GM15510 (cell line): ENCODE measurements around the gene RNF180.

Experiments
- POLR2A ChIP-seq: IDR thresholded peaks from 3 replicates; pipeline ENCODE4 v1.6.1; 2011; ENCODE audit warnings: borderline replicate concordance; ENCODE audit not compliant: insufficient read length; ENCODE audit errors: extremely low read depth

The RNF180 gene

DNA sequence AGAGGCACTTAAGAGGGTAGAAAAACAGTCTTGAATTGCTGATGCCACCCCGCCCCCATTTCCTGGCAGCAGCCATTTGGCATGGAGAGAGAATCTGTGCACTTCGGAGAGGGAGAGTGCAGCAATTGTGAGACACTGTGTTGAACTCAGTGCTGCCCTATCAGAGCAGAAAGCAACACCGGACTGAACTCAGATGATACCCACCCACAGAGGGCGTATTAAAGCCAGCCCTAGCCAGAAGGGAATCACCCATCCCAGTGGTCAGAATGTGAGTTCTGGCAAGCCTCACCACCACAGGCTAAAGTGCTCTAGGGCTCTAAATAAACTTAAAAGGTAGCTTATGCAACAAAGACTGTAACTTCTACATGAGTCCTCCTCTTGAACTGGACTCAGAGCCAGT lies 251.7 kb downstream of the RNF180 start:
- TF ChIP-seq POLR2A = no peak

DNA sequence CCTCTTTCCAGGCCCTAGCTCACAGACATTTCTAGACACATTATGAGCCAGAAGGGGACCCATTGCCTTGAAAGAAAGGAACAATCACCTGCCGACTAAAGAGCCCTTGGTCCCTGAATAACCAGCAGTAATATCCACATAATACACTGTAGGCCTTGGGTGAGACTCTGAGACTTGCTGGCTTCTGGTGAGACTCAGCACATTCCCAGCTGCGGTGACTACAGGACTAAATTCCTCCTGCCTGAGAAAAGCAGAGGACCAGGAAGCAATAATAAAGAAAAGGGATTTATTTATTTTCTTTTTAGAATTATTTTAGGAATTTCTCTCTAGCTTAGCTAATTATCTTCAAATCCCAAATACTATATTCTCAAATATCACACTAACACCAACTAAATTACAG lies 252.4 kb downstream of the RNF180 start:
- TF ChIP-seq POLR2A = no peak
